OCI-M2 (cell line): ENCODE data around the gene SREBF1.
"Not testable (repeated sequence)": the region's sequence is repeated elsewhere in the genome, so short reads cannot be mapped to it uniquely, and the experiment has no call there.

Experiments
- DNase-seq: peaks from one replicate; lab custom pipeline; 2025; ENCODE audit not compliant: unreplicated experiment; lab: John Stamatoyannopoulos, UW

The SREBF1 gene

GRCh38 chr17:17813055-17813724, 23.6 kb downstream of the SREBF1 start:
- no peak for DNase-seq

GRCh38 chr17:17812211-17813054, 24.4 kb downstream of the SREBF1 start:
- no peak for DNase-seq

GRCh38 chr17:17811381-17812210, 25.2 kb downstream of the SREBF1 start:
- no peak for DNase-seq

GRCh38 chr17:17810895-17811248, 25.9 kb downstream of the SREBF1 start:
- DNase-seq, result no peak

- no peak for DNase-seq
These were observed 26.5 kb downstream of the SREBF1 start for GRCh38 chr17:17810084-17810894.

GRCh38 chr17:17809531-17810083, 27.2 kb downstream of the SREBF1 start:
- DNase-seq, result no peak

GRCh38 chr17:17808706-17809432, 27.9 kb downstream of the SREBF1 start:
- no peak for DNase-seq

- DNase-seq, result not testable (repeated sequence)
These were observed 28.6 kb downstream of the SREBF1 start for GRCh38 chr17:17808200-17808599.

- no peak for DNase-seq
These were observed 29.3 kb downstream of the SREBF1 start for GRCh38 chr17:17807440-17807839.

- DNase-seq, result no peak
These were observed 30.0 kb downstream of the SREBF1 start for GRCh38 chr17:17806611-17807274.

GRCh38 chr17:17806035-17806434, 30.8 kb downstream of the SREBF1 start:
- no peak for DNase-seq

GRCh38 chr17:17805575-17805974, 31.2 kb downstream of the SREBF1 start:
- no peak for DNase-seq

GRCh38 chr17:17804007-17804406, 32.8 kb downstream of the SREBF1 start:
- no peak for DNase-seq

GRCh38 chr17:17801800-17802481, 34.8 kb downstream of the SREBF1 start:
- DNase-seq, result no peak

- no peak for DNase-seq
These were observed 36.2 kb downstream of the SREBF1 start for GRCh38 chr17:17800504-17801021.

GRCh38 chr17:17798573-17799255, 38.1 kb downstream of the SREBF1 start:
- DNase-seq, result no peak

- DNase-seq, result no peak
These were observed 38.7 kb downstream of the SREBF1 start for GRCh38 chr17:17798010-17798556.
